ENCODE data around the gene JUP.

The JUP gene

DNA sequence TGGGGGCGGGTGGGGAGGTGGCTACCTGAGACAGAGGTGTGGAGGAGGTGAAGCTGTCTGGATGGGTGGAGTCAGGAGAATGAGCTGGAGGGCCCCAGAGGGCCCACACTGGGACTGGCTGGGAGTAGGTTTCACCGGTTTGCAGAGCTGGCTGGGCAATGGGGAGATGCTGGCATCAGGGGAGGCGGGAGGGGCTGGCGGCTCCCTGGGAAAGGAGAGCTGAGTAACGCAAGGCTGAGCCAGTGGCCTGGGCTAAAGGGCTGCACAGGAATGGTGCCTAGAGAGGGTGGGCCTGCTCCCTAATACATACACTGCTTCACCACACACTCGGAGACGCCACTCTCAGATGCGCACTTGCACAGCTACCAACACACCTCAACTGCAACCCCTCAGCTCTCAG is 12.9 kb upstream of the JUP start:
- DNase-seq (ENCODE audit: extremely low spot score), result no peak
- ChIA-PET CTCF (interaction anchor here (1.0 to 6.4 kb wide), 6 partner anchors 10 to 103 kb away, joined by 4 to 53 read pairs (median 6); partner anchors contain the start of genes HAP1, JUP and P3H4), POLR2A (no interaction called here)
- TF ChIP-seq, protein P1, sequence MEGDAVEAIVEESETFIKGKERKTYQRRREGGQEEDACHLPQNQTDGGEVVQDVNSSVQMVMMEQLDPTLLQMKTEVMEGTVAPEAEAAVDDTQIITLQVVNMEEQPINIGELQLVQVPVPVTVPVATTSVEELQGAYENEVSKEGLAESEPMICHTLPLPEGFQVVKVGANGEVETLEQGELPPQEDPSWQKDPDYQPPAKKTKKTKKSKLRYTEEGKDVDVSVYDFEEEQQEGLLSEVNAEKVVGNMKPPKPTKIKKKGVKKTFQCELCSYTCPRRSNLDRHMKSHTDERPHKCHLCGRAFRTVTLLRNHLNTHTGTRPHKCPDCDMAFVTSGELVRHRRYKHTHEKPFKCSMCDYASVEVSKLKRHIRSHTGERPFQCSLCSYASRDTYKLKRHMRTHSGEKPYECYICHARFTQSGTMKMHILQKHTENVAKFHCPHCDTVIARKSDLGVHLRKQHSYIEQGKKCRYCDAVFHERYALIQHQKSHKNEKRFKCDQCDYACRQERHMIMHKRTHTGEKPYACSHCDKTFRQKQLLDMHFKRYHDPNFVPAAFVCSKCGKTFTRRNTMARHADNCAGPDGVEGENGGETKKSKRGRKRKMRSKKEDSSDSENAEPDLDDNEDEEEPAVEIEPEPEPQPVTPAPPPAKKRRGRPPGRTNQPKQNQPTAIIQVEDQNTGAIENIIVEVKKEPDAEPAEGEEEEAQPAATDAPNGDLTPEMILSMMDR (IDR thresholded peaks at IDR 0.05; ENCODE audit: control extremely low read depth, extremely low read depth, low read depth, missing control alignments), result no peak

DNA sequence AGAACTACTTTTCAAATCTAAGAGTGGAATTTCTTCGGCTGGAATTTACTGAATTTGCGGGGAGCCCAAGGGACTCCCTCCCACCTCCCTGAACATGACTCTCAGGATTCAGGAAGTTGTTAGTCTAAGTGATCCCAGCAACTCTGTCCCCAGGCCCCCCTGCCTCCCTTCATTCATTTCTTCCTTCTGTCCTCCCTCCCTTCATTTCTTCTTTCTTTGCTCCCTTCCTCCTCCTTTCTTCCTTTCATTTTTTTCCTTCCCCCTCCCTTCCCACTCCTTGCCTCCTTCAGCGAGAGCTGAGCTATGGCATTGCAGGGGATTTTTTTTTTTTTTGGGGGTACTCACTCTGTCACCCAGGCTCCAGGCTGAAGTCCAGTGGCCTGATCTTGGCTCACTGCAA is 10.9 kb upstream of the JUP start:
- no peak for DNase-seq (ENCODE audit: extremely low spot score)
- POLR2A ChIA-PET, result no interaction called here
- CTCF ChIA-PET, result interaction anchor here (1.0 to 6.4 kb wide), 2 partner anchors 9 to 61 kb away, joined by 3 to 53 read pairs; partner anchors contain the start of gene HAP1
- TF ChIP-seq, protein P1 (IDR thresholded peaks at IDR 0.05; ENCODE audit: control extremely low read depth, extremely low read depth, low read depth, missing control alignments), result no peak

DNA sequence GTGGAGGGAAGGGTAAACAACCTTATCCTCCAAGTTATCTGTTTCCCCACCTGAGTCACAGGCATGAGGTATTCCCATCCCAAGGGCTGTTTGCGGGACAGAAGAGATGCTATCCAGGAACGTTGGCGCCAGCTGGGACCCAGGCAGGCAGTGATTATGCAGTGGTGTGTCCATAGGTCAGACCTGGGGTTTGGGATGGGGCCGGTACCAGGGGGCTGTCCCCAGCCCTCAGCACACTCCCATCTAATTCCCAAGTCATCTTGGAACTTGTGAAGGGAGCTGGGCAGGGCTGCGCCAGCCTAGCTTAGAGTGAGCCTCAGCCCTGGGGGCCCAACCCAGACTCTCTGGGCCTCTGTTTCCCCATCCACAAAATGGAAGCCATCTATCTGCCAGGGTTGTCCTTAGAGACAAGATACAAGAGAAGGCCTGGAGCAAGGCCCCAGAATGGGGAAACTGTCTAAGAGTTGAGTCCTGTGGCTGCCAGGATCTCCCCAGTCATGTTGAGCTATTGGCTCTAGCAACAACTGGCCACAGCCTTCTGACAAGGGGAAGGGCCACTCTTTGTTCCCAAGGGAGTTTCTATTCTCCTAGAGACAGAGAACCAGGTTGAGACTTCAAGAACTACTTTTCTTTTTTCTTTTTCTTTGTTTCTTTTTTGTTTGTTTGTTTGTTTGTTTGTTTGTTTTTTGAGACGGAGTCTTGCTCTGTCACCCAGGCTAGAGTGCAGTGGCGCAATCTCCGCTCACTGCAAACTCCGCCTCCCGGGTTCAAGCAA is 9.8 kb upstream of the JUP start:
- no peak for DNase-seq (ENCODE audit: extremely low spot score)
- TF ChIP-seq, protein P1 (IDR thresholded peaks at IDR 0.05; ENCODE audit: control extremely low read depth, extremely low read depth, low read depth, missing control alignments), result no peak
- CTCF ChIA-PET, result interaction anchor here (0.8 to 1.1 kb wide), 2 partner anchors 10 to 60 kb away, joined by 3 read pairs; partner anchors contain the start of gene JUP
- POLR2A ChIA-PET, result no interaction called here

DNA sequence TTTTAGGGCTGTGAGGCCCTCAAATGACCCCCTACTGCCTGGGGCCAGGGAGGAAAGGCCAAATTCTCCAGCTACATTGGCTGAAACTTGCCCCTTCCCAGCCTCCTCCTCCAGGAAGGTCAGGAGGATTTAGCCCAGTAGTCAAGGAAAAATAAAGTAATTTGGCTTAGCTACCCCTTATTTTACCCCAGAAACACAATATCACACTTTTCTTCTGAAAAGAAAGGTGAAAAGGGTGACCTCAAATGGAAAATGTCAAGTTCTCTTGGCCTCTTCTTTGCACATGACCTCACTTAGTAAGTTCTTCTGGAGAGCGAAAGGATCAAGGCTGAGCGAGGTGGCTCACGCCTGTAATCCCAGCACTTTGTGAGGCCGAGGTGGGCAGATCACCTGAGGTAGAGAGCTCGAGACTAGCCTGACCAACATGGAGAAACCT is 8.0 kb upstream of the JUP start:
- ChIA-PET POLR2A (interaction anchor here (0.6 kb wide), 1 partner anchor 29 kb away, joined by 3 read pairs; no protein-coding TSS in a partner anchor), CTCF (interaction anchor here (1.5 kb wide), 1 partner anchor 13 kb away, joined by 4 read pairs; no protein-coding TSS in a partner anchor)
- no peak for DNase-seq (ENCODE audit: extremely low spot score)
- TF ChIP-seq, protein P1 (IDR thresholded peaks at IDR 0.05; ENCODE audit: control extremely low read depth, extremely low read depth, low read depth, missing control alignments), result no peak

DNA sequence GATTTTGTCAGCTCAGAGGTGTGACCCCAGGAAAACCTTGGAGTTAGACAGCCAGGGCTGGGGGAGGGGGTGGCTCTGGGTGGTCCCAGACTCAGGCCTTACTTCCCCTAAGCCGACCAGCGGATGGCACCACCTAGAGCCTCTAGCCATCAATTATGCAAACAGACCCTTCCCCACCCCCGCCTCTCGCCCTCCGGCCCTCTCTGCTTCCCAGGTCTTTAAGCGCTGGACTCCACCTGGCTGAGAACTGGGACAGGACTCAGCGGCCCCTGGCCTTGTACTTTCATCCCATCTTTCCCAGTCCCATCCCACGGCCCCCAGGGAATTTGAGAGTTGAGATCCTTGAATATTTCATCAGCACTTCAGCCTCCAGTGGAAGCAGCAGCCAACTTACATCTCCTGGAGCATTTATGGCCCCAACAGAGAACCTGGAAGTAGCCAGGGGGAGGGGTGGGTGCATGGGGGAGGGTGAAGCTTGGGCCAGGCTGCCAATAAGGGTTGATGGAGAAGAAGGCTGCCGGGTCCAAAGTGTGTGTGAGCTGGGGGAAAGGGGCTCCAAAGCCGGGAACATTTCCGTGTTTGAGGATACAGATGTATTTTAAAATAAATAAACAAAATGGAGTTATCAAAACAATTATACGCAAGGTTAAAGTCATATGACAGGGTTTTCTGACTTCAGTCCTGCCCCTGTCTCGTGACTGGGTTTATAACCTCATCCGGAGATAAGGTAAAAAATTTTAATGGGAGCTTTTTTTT is 7.5 kb upstream of the JUP start:
- TF ChIP-seq, protein P1 (IDR thresholded peaks at IDR 0.05; ENCODE audit: control extremely low read depth, extremely low read depth, low read depth, missing control alignments), result no peak
- DNase-seq (ENCODE audit: extremely low spot score), result no peak
- ChIA-PET CTCF (interaction anchor here (1.5 kb wide), 1 partner anchor 12 kb away, joined by 4 read pairs; no protein-coding TSS in a partner anchor), POLR2A (interaction anchor here (0.6 kb wide), 1 partner anchor 30 kb away, joined by 3 read pairs; no protein-coding TSS in a partner anchor)
